Muscle of leg (tissue), 11 donors: ENCODE results near the gene CD300H. TPM values are rescaled to one million over a fixed set of nuclear protein-coding genes. Genes with fewer than 3 reads are reported as not detected.
A peak's percentile ranks its signal among the peaks of the same experiment; 100 is the strongest.

Experiments
- DNase-seq: peaks from one replicate; pipeline ENCODE4 v3.0.0; 2013
- H3K27ac ChIP-seq: one replicate; pipeline ENCODE4 v1.5.1; 2013; ENCODE audit warnings: mild to moderate bottlenecking, low read length, control low read depth
- H3K27me3 ChIP-seq: one replicate; pipeline ENCODE4 v1.6.1; 2013; ENCODE audit warnings: low read length; ENCODE audit not compliant: control insufficient read depth, insufficient read depth
- H3K36me3 ChIP-seq: one replicate; pipeline ENCODE4 v1.6.1; 2013; ENCODE audit warnings: low read length; ENCODE audit not compliant: control insufficient read depth, insufficient read depth
- H3K4me1 ChIP-seq: one replicate; pipeline ENCODE4 v1.6.1; 2013; ENCODE audit warnings: low read length; ENCODE audit not compliant: control insufficient read depth, insufficient read depth
- H3K4me3 ChIP-seq: one replicate; pipeline ENCODE4 v1.5.1; 2013; ENCODE audit warnings: low read length, control low read depth
- H3K9me3 ChIP-seq: replicated peaks from 2 replicates; pipeline ENCODE4 v1.6.1; 2013; ENCODE audit warnings: low read depth, low read length; ENCODE audit not compliant: control insufficient read depth
- WGBS: methylation state at CpG from one replicate; pipeline ENCODE4 v1.1.5; 2013; ENCODE audit warnings: missing lambda C conversion rate; ENCODE audit not compliant: insufficient coverage; 5-methylcytosine and 5-hydroxymethylcytosine counted together
- polyA plus RNA-seq, 8 donors: library from polyadenylated mRNA; unstranded; fragments of 120-200 nt; gene quantifications; one replicate each; pipeline versions ENCODE4 v1.2.1 to v1.2.3, GENCODE V29; 2013; ENCODE audit warnings: inconsistent platforms in 1 of 8, low replicate concordance in 1 of 8; ENCODE audit not compliant: insufficient read length in 8 of 8, insufficient read depth in 1 of 8
- total RNA-seq: library from RNA; stranded (reverse); fragments of 120-200 nt; gene quantifications from one replicate; pipeline ENCODE4 v1.2.4, GENCODE V29; 2013

Gene CD300H
- total and polyA plus RNA-seq, 9 donors = 0.27 to 0.28 TPM; not detected in 7

DNA sequence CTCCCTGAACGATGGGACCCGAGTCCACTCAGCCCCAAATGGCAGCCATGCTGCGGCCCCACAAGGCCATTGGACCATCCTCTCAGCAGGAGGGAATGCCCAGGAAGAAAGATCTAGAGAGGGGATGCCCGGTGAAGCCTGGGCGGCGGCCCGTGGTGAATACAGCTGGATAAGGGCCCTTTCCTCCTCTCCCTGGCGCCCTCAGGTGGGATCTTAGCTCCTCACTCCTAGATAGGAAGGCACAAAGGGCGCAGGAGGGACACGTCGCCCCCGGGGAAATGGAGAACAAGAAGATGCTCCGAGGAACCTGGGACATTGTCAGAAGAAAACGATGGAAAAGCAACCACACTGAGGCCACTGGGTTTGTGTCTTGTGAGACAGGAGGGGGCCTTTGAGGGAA lies 23.9 kb downstream of the CD300H start:
- Histone ChIP-seq H3K27ac (no peak overlapping the region), H3K36me3 (no peaks in the 10 kb centered on the region), H3K4me1 (no peaks in the 10 kb centered on the region), H3K4me3 (no peak overlapping the region), H3K27me3 (no peaks in the 10 kb centered on the region), H3K9me3 (no peaks in the 10 kb centered on the region)
- no peak for DNase-seq
- 68% methylated on average over 6 of the region's 14 CpGs for WGBS

DNA sequence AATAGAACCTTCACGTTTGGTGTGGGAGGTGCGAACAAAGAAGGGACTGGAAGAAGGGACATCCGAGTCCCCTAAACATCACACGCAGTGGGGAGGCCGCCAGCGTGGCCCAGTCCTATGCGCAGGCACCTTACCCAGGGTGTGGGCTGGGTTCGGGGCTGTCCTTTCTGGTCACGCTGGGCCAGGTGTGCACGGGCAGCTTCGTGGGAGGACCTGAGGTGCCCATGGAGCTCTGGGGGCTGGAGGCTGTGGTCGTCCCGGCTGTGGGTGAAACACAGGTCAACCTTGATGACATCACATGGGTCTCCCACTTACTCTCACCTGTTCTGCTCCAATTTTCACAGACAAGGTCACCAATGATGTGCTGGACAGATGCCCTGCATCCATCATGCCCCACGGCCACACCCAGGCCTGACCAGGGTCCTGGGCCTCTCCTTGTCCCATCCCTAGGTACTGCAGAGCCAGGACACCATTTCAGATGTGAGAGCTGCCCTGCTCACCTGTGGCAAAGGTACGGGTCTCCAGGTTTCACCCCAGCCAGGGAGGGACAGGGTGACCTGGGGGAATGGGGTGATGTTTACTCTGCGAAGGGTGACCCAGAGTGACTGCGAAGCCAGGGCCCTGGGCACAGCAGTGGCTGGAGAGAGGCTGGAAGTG lies 24.5 kb downstream of the CD300H start:
- no peak for DNase-seq
- no peaks in the 10 kb centered on the region for H3K9me3 ChIP-seq
- no peak overlapping the region for H3K4me3 ChIP-seq
- 88% methylated on average over 14 of the region's 17 CpGs for WGBS
- no peak overlapping the region for H3K27ac ChIP-seq
- no peaks in the 10 kb centered on the region for H3K36me3 ChIP-seq
- H3K4me1 ChIP-seq = no peaks in the 10 kb centered on the region
- H3K27me3 ChIP-seq = no peaks in the 10 kb centered on the region

- Histone ChIP-seq H3K4me1 (no peaks in the 10 kb centered on the region), H3K27ac (no peak overlapping the region), H3K4me3 (no peak overlapping the region), H3K9me3 (no peaks in the 10 kb centered on the region), H3K27me3 (no peaks in the 10 kb centered on the region), H3K36me3 (no peaks in the 10 kb centered on the region)
- 63% methylated on average over 5 of the region's 5 CpGs for WGBS
- no peak for DNase-seq
Measured at GRCh38 chr17:74542166-74542565, 25.1 kb downstream of the CD300H start.

DNA sequence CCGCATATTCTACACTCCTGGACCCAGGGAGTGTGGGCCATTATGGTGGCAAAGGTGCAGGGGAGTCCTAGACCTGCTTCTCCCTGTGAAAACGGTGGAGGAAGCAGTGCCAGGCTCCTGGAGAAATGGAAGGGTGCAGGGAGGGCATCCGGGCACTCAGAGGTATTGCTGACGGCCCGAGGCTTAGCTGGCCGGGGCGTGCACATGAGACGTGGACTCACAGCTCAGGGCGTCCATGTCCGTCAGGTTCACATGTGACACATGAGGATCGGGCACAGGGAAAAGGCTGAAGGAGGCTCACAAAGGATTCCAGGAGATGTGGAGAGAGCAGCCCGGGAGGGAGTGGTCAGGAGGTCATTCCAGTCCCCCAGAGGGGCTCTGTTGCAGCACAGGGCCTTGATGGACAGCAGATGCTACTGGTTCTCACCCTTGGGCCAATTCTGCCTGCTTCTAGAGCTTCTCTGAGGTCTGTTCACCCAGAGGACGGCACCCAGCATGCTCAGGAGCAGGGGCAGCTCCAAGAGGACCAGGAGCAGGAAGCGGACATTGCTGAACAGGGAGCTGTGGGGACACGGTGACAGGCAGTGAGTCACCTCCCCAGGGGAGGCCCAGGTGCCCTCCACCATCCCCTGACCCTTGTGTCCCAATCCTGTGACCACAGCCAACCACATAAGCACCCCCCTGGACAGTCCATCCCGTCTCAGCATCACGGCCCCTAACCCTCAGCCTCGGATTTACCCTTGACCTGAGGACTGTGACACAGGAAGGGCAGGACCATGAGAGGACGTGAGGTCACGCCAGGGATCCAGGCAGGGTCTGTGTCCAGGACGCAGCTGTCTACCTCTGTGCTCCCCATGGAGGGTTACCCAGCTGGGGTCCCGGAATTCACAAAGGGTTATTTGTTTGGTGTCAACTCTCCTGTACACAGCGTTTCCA lies 25.9 kb downstream of the CD300H start:
- no peaks in the 10 kb centered on the region for H3K9me3 ChIP-seq
- no peak for DNase-seq
- no peaks in the 10 kb centered on the region for H3K27me3 ChIP-seq
- H3K36me3 ChIP-seq = no peaks in the 10 kb centered on the region
- H3K4me3 ChIP-seq = no peak overlapping the region
- H3K4me1 ChIP-seq = no peaks in the 10 kb centered on the region
- 74% methylated on average over 19 of the region's 23 CpGs for WGBS
- no peak overlapping the region for H3K27ac ChIP-seq

GRCh38 chr17:74539281-74539820 lies 28.0 kb downstream of the CD300H start:
- no peaks in the 10 kb centered on the region for H3K4me1 ChIP-seq
- no peak for DNase-seq
- 82% methylated on average over 9 of the region's 10 CpGs for WGBS
- no peak overlapping the region for H3K27ac ChIP-seq
- peaks cover 2% of the 10 kb centered on the region for H3K9me3 ChIP-seq
- no peaks in the 10 kb centered on the region for H3K36me3 ChIP-seq
- no peaks in the 10 kb centered on the region for H3K27me3 ChIP-seq
- no peak overlapping the region for H3K4me3 ChIP-seq

DNA sequence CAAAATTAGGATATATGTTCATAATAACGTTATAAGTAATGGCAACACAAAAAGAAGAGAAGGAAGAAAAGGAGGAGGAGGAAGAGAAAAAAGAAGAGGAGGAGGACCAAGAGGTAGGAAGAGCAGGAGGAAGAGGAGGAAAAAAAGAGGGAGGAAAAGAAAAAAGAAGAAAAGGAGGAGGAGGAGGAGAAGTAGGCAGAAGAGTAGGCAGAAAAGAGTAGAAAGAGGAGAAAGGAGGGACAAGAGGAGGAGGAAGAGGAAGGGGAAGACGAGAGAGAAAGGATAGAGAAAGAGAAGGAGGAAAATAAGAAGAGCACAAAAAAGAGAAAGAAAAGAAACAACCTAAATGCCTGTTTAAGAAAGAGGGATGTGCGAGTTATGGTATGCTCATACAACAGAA lies 30.4 kb downstream of the CD300H start:
- WGBS = no CpG with 5 or more reads among the region's 3 CpGs
- Histone ChIP-seq H3K4me1 (no peaks in the 10 kb centered on the region), H3K27ac (no peak overlapping the region), H3K4me3 (no peak overlapping the region), H3K9me3 (peaks cover 2% of the 10 kb centered on the region), H3K36me3 (no peaks in the 10 kb centered on the region), H3K27me3 (peaks cover 3% of the 10 kb centered on the region)
- DNase-seq = no peak

- Histone ChIP-seq H3K27ac (no peak overlapping the region), H3K4me3 (no peak overlapping the region), H3K36me3 (no peaks in the 10 kb centered on the region), H3K9me3 (peaks cover 2% of the 10 kb centered on the region), H3K4me1 (no peaks in the 10 kb centered on the region), H3K27me3 (peaks cover 5% of the 10 kb centered on the region)
- 73% methylated on average over 5 of the region's 10 CpGs for WGBS
- DNase-seq = peak; percentile 72
Measured at GRCh38 chr17:74532115-74532514, 35.2 kb downstream of the CD300H start.

- H3K9me3 ChIP-seq = peaks cover 2% of the 10 kb centered on the region
- H3K36me3 ChIP-seq = no peaks in the 10 kb centered on the region
- H3K4me3 ChIP-seq = no peak within 1 kb of the TSS
- peaks cover 5% of the 10 kb centered on the region for H3K27me3 ChIP-seq
- no peak for DNase-seq
- no peak within 1 kb of the TSS for H3K27ac ChIP-seq
- no peaks in the 10 kb centered on the region for H3K4me1 ChIP-seq
- WGBS = 55% methylated on average over 5 of the region's 10 CpGs
Measured at GRCh38 chr17:74531231-74531761, 36.0 kb downstream of the CD300H start, which contains the start of gene CD300LB. Gene CD300LB, minus strand, starts transcription at chr17:74531475. Its CDS starts 125 bp downstream, at chr17:74531350.

DNA sequence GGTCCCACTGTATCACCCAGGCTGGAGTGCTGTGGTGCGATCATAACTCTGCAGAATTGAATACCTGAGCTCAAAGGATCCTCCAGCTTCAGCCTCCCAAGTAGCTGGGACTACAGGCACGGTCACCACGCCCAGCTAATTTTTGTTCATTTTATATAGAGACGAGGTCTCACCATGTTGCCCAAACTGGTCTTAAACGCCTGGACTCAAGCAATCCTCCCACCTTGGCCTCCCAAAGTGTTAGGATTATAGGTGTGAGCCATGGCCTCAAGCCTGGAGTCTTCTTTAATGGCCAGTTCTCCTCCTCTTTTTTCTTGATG lies 36.5 kb downstream of the CD300H start:
- Histone ChIP-seq H3K36me3 (no peaks in the 10 kb centered on the region), H3K4me3 (no peak overlapping the region), H3K9me3 (peaks cover 2% of the 10 kb centered on the region), H3K27ac (no peak overlapping the region), H3K27me3 (peaks cover 5% of the 10 kb centered on the region), H3K4me1 (no peaks in the 10 kb centered on the region)
- no peak for DNase-seq
- WGBS = 76% methylated on average over 3 of the region's 5 CpGs

GRCh38 chr17:74529243-74529642 lies 38.1 kb downstream of the CD300H start:
- peaks cover 5% of the 10 kb centered on the region for H3K27me3 ChIP-seq
- no peaks in the 10 kb centered on the region for H3K36me3 ChIP-seq
- H3K4me3 ChIP-seq = no peak overlapping the region
- H3K4me1 ChIP-seq = no peaks in the 10 kb centered on the region
- 79% methylated on average over 5 of the region's 5 CpGs for WGBS
- H3K27ac ChIP-seq = no peak overlapping the region
- no peak for DNase-seq
- no peaks in the 10 kb centered on the region for H3K9me3 ChIP-seq
